ENCODE measurements around the gene RXFP3.
A peak's percentile ranks its signal among the peaks of the same experiment; 100 is the strongest.
"Not testable (repeated sequence)": the region's sequence is repeated elsewhere in the genome, so short reads cannot be mapped to it uniquely, and the experiment has no call there.

RXFP3 gene

GRCh38 chr5:33941090-33941489, 4.9 kb downstream of the RXFP3 start:
- DNase-seq (ENCODE audit: low read depth), result no peak
- no peak overlapping the region for H3K4me3 ChIP-seq (ENCODE audit: low read length)
- TF ChIP-seq CTCF (conservative IDR thresholded peaks at IDR 0.05; ENCODE audit: low read length), result no peak

- H3K4me3 ChIP-seq (ENCODE audit: low read length), result no peak overlapping the region
- no peak for TF ChIP-seq CTCF (conservative IDR thresholded peaks at IDR 0.05; ENCODE audit: low read length)
- no peak for DNase-seq (ENCODE audit: low read depth)
These were observed 8.5 kb downstream of the RXFP3 start for GRCh38 chr5:33944543-33945132.

GRCh38 chr5:33952175-33952574, 16.0 kb downstream of the RXFP3 start:
- DNase-seq (ENCODE audit: low read depth); H3K4me3 ChIP-seq (ENCODE audit: low read length): not testable (repeated sequence)

GRCh38 chr5:33957577-33958150, 21.5 kb downstream of the RXFP3 start:
- no peak for TF ChIP-seq CTCF (conservative IDR thresholded peaks at IDR 0.05; ENCODE audit: low read length)
- no peak overlapping the region for H3K4me3 ChIP-seq (ENCODE audit: low read length)
- DNase-seq (ENCODE audit: low read depth), result no peak

- no peak for DNase-seq (ENCODE audit: low read depth)
- TF ChIP-seq CTCF (conservative IDR thresholded peaks at IDR 0.05; ENCODE audit: low read length), result no peak
- no peak overlapping the region for H3K4me3 ChIP-seq (ENCODE audit: low read length)
These were observed 22.0 kb downstream of the RXFP3 start for GRCh38 chr5:33958176-33958575.

- TF ChIP-seq CTCF (conservative IDR thresholded peaks at IDR 0.05; ENCODE audit: low read length), result no peak
- peak; percentile 21 for DNase-seq (ENCODE audit: low read depth)
These were observed 28.0 kb downstream of the RXFP3 start for GRCh38 chr5:33964132-33964700.

GRCh38 chr5:33966805-33967204, 30.6 kb downstream of the RXFP3 start:
- no peak for TF ChIP-seq CTCF (conservative IDR thresholded peaks at IDR 0.05; ENCODE audit: low read length)
- H3K4me3 ChIP-seq (ENCODE audit: low read length), result no peak overlapping the region
- no peak for DNase-seq (ENCODE audit: low read depth)

More at GRCh38 chr5:33964132-33964700, 28.0 kb downstream of the RXFP3 start:
- H3K4me3 ChIP-seq (ENCODE audit: low read length), result no peak overlapping the region
